Loucy (cell line): ENCODE results near the gene SH3PXD2A.

Experiments used
- H2AFZ ChIP-seq: fragments of 200-600 bp; sonication (generic); 2 replicates; pipeline ENCODE4 v1.6.0; 2016; ENCODE audit warnings: antibody characterized with exemption, mild to moderate bottlenecking, low read length, moderate library complexity
- H3F3A ChIP-seq: fragments of 200-600 bp; 2 replicates; pipeline ENCODE4 v1.6.0; 2016; ENCODE audit warnings: antibody characterized with exemption, low read depth, mild to moderate bottlenecking
- H3K27me3 ChIP-seq: fragments of 200-600 bp; sonication (generic); 2 replicates; pipeline ENCODE4 v1.6.1; 2014; ENCODE audit warnings: low read length, mild to moderate bottlenecking; ENCODE audit not compliant: insufficient read depth, poor library complexity, severe bottlenecking
- H3K36me3 ChIP-seq: fragments of 200-600 bp; sonication (generic); 2 replicates; pipeline ENCODE4 v1.6.1; 2016; ENCODE audit warnings: low read length; ENCODE audit not compliant: insufficient read depth
- H3K4me1 ChIP-seq: fragments of 200-600 bp; sonication (generic); 2 replicates; pipeline ENCODE4 v1.5.1; 2014; ENCODE audit warnings: low read length, mild to moderate bottlenecking; ENCODE audit not compliant: insufficient read depth, poor library complexity, severe bottlenecking
- H3K4me2 ChIP-seq: fragments of 200-600 bp; sonication (generic); 2 replicates; pipeline ENCODE4 v1.6.0; 2014; ENCODE audit warnings: antibody characterized with exemption, low read length, low read depth, mild to moderate bottlenecking; ENCODE audit not compliant: poor library complexity, severe bottlenecking
- H3K4me3 ChIP-seq: fragments of 200-600 bp; sonication (generic); 2 replicates; pipeline ENCODE4 v1.5.1; 2014; ENCODE audit warnings: low read length, mild to moderate bottlenecking, mixed read lengths; ENCODE audit not compliant: poor library complexity, severe bottlenecking
- H3K79me2 ChIP-seq: fragments of 200-600 bp; sonication (generic); 2 replicates; pipeline ENCODE4 v1.6.1; 2014; ENCODE audit warnings: low read length; ENCODE audit not compliant: insufficient read depth
- H3K9ac ChIP-seq: fragments of 200-600 bp; sonication (generic); 2 replicates; pipeline ENCODE4 v1.6.0; 2014; ENCODE audit warnings: mild to moderate bottlenecking, low read depth, low read length, moderate library complexity; ENCODE audit not compliant: poor library complexity, severe bottlenecking
- H3K9me2 ChIP-seq: fragments of 200-600 bp; sonication (generic); replicated peaks from 2 replicates; pipeline ENCODE4 v1.6.1; 2016; ENCODE audit warnings: low read depth, low read length, mixed read lengths
- H3K9me3 ChIP-seq: fragments of 200-600 bp; sonication (generic); 2 replicates; pipeline ENCODE4 v1.6.1; 2014; ENCODE audit warnings: mild to moderate bottlenecking, antibody characterized with exemption, low read length, low read depth; ENCODE audit not compliant: insufficient read depth
- H4K20me1 ChIP-seq: fragments of 200-600 bp; sonication (generic); 2 replicates; pipeline ENCODE4 v1.6.0; 2014; ENCODE audit warnings: antibody characterized with exemption, low read length, mild to moderate bottlenecking; ENCODE audit not compliant: insufficient read depth, poor library complexity, severe bottlenecking
- EZH2phosphoT487 ChIP-seq: fragments of 200-600 bp; IDR thresholded peaks from 2 replicates; pipeline ENCODE4 v1.6.1; 2018; ENCODE audit warnings: antibody characterized with exemption, mild to moderate bottlenecking, moderate library complexity, borderline replicate concordance
- TF ChIP-seq, protein P1 (sequence below): fragments of 200-600 bp; sonication (generic); conservative IDR thresholded peaks from 2 replicates; pipeline ENCODE4 v1.5.1; 2014; ENCODE audit warnings: mild to moderate bottlenecking, antibody characterized with exemption, low read length

Gene SH3PXD2A

DNA sequence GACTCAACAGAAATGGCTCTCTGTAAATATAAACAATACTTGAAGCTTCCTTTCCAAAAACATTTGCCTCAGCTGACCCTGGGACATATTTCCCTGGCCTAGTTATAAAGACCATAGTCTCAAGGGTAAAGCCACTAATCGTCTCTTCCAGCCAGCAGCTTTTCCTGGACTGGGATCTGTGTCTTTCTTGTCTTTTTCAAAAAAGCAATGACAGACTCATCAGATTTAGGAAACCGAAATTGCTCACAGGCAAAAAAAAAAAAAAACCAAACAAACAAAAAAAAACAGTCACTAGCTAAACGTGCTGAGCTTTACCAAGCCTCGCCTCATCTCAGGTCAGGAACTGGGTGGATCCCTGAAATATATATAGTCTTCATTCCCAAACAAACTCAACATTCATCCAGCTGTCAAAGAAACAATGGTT, 39.1 kb upstream of the SH3PXD2A start:
- Histone ChIP-seq H2AFZ (no peak overlapping the region), H3K79me2 (no peaks in the 10 kb centered on the region), H3K4me2 (no peak overlapping the region), H3K4me3 (no peak overlapping the region), H3K9me3 (no peaks in the 10 kb centered on the region), H4K20me1 (no peaks in the 10 kb centered on the region), H3F3A (no peaks in the 10 kb centered on the region), H3K9ac (no peak overlapping the region), H3K27me3 (no peaks in the 10 kb centered on the region), H3K9me2 (no peaks in the 10 kb centered on the region), H3K36me3 (peaks cover 60% of the 10 kb centered on the region; the same call in 1 of the 2 replicates), H3K4me1 (peaks cover 3% of the 10 kb centered on the region)
- TF ChIP-seq EZH2phosphoT487 = no peak
- TF ChIP-seq, protein P1, sequence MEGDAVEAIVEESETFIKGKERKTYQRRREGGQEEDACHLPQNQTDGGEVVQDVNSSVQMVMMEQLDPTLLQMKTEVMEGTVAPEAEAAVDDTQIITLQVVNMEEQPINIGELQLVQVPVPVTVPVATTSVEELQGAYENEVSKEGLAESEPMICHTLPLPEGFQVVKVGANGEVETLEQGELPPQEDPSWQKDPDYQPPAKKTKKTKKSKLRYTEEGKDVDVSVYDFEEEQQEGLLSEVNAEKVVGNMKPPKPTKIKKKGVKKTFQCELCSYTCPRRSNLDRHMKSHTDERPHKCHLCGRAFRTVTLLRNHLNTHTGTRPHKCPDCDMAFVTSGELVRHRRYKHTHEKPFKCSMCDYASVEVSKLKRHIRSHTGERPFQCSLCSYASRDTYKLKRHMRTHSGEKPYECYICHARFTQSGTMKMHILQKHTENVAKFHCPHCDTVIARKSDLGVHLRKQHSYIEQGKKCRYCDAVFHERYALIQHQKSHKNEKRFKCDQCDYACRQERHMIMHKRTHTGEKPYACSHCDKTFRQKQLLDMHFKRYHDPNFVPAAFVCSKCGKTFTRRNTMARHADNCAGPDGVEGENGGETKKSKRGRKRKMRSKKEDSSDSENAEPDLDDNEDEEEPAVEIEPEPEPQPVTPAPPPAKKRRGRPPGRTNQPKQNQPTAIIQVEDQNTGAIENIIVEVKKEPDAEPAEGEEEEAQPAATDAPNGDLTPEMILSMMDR = no peak

DNA sequence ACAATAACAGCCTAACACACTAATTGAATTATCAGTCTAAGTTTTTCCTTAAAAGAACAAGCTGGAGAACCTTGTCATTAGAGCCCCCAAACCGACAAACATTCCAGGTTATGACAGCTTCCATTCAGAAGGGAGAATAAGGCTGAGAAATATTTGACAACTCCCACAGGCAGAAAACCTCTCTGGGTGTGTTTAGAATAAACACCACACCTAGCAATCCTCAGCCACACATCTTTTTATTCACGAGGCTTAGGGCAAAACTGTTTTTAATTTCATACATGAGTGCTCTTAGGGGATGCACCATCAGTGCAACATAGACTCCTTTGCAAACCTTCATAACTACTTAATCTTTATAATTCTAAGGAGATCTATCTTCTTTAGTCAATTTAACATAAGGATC, 38.4 kb upstream of the SH3PXD2A start:
- peaks cover 3% of the 10 kb centered on the region for H3K4me1 ChIP-seq
- H3K4me2 ChIP-seq = no peak overlapping the region
- no peaks in the 10 kb centered on the region for H3K9me3 ChIP-seq
- H3K4me3 ChIP-seq = no peak overlapping the region
- no peaks in the 10 kb centered on the region for H3K27me3 ChIP-seq
- H3F3A ChIP-seq = no peaks in the 10 kb centered on the region
- H3K36me3 ChIP-seq = peaks cover 57% of the 10 kb centered on the region; the same call in 1 of the 2 replicates
- no peaks in the 10 kb centered on the region for H3K9me2 ChIP-seq
- H3K9ac ChIP-seq = no peak overlapping the region
- no peaks in the 10 kb centered on the region for H4K20me1 ChIP-seq
- TF ChIP-seq, protein P1 = no peak
- H3K79me2 ChIP-seq = no peaks in the 10 kb centered on the region
- H2AFZ ChIP-seq = no peak overlapping the region

DNA sequence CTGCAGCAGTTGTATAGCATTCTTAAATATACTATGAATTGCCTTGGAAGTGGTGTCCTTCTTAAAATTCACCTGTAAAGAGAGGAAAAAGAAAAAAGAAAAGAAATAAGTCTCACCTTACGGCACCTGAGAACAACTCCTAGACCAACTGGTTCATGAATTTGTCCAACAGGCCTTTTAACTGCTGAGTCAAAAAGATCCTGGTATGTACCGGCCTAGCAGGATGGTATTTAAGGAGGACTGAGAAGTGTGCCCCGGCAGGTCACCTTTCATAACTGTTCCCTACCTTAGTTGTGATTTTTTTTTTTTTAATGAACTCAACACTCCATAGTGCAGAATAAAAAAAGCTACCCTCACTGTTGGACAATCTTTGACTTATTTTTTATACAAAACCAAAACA, 36.8 kb upstream of the SH3PXD2A start:
- H3K36me3 ChIP-seq = peaks cover 53% of the 10 kb centered on the region; the same call in 1 of the 2 replicates
- no peaks in the 10 kb centered on the region for H3F3A ChIP-seq
- H3K27me3 ChIP-seq = no peaks in the 10 kb centered on the region
- H3K4me2 ChIP-seq = no peak overlapping the region
- no peak overlapping the region for H3K9ac ChIP-seq
- H3K9me2 ChIP-seq = no peaks in the 10 kb centered on the region
- no peak overlapping the region for H2AFZ ChIP-seq
- H4K20me1 ChIP-seq = no peaks in the 10 kb centered on the region
- H3K4me3 ChIP-seq = no peak overlapping the region
- H3K4me1 ChIP-seq = peaks cover 3% of the 10 kb centered on the region
- no peaks in the 10 kb centered on the region for H3K9me3 ChIP-seq
- TF ChIP-seq, protein P1 = no peak
- TF ChIP-seq EZH2phosphoT487 = no peak
- no peaks in the 10 kb centered on the region for H3K79me2 ChIP-seq
